AG04450 (cell line): Measurements from ENCODE around the gene TM4SF4. TPM values are rescaled to one million over a fixed set of nuclear protein-coding genes. Genes with fewer than 3 reads are reported as not detected.

Experiments
- CTCF ChIA-PET: fragments of 300-600, 350-600 bp; formaldehyde crosslinking; extraction: SDS; loops from one replicate; lab custom pipeline; 2022; ENCODE audit warnings: antibody characterized with exemption, inconsistent platforms; lab: Charles Lee
- POLR2A ChIA-PET: fragments of 350-600 bp; formaldehyde crosslinking; extraction: SDS; loops from one replicate; lab custom pipeline; 2021; ENCODE audit warnings: antibody characterized with exemption, inconsistent platforms; lab: Yijun Ruan, JAX
- DNase-seq: peaks from one replicate; pipeline ENCODE4 v3.0.0-alpha.2; 2011; ENCODE audit warnings: low read depth, low spot score
- H3K27ac ChIP-seq: one replicate; pipeline ENCODE4 v1.5.1; 2012; ENCODE audit warnings: low read depth, low read length, control low read depth
- H3K27me3 ChIP-seq: one replicate; pipeline ENCODE4 v1.6.0; 2012; ENCODE audit warnings: low read length; ENCODE audit not compliant: control insufficient read depth, insufficient read depth
- H3K4me3 ChIP-seq: 2 replicates; pipeline ENCODE4 v1.5.1; 2011; ENCODE audit warnings: mild to moderate bottlenecking, low read depth, low read length, control low read depth
- H3K9me3 ChIP-seq: 2 replicates; pipeline ENCODE4 v1.5.1; 2012; ENCODE audit warnings: low read length; ENCODE audit not compliant: control insufficient read depth, insufficient read depth
- polyA plus RNA-seq: library from polyadenylated mRNA; depleted of rRNA; stranded (reverse); fragments of >200 nt; gene quantifications from 2 replicates; pipeline ENCODE4 v1.2.3, GENCODE V29; 2011
- TF ChIP-seq, protein P1 (sequence below): IDR thresholded peaks from 2 replicates; pipeline ENCODE4 v1.5.1; 2011; ENCODE audit warnings: low read depth, low read length, control low read depth, inconsistent platforms

The TM4SF4 gene
- polyA plus RNA-seq, 1 experiment = 0.32 TPM

DNA sequence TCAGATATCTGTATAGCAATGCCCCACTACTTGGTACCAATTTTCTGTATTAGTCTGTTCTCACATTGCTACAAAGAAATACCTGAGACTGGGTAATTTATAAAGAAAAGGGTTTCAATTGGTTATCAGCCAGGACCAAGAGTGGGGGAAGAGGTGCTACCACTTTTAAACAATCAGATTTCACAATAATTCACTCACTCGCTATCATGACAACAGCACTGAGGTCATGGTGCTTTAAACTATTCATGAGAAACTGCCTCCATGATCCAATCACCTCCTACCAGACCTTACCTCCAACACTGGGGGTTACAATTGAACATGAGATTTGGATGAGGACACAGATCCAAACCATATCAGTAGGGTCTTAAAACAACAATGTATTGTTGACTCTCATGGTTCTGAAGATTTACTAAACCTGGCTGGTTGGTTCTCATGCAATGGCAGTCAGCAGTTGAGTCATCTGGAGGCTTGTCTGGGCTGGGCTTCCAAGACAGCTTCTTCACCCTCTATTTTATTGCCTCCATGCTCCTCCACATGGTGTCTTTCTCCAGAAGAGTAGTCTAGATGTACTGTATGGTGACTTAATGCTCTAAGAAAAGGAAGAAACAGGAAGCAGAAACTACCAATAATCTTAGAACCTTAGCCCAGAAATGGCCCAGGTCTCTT lies 21.2 kb upstream of the TM4SF4 start:
- no peak for DNase-seq
- POLR2A ChIA-PET = no interaction called here

DNA sequence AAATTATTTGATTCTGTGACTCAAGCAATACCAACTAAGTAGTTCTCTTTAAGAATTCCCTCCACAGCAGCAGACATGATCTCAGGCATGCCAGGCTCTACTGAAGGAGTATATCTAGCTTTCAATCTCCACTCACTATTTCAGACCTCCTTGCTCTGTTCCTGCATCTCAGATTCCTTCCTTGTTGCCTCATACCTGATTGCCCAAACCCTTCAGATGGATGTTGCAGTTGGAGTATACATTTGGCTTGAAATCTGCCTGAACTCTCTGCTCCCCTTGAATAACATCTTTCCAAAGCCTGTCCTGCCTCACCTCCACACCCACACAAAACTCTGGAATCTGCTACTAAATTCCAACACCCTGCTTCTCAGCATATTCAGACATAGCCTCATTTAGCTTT lies 19.8 kb upstream of the TM4SF4 start:
- ChIA-PET POLR2A (interaction anchor here (0.9 to 1.5 kb wide), 3 partner anchors 12 to 463 kb away, joined by 3 to 5 read pairs (median 3); no protein-coding TSS in a partner anchor), CTCF (interaction anchor here (0.6 to 0.9 kb wide), 2 partner anchors 25 to 499 kb away, joined by 7 to 11 read pairs; no protein-coding TSS in a partner anchor)
- Histone ChIP-seq H3K27me3 (no peaks in the 10 kb centered on the region), H3K27ac (no peak overlapping the region), H3K9me3 (peaks cover 8% of the 10 kb centered on the region), H3K4me3 (no peak overlapping the region)
- peak; percentile 60 for DNase-seq
- TF ChIP-seq, protein P1, sequence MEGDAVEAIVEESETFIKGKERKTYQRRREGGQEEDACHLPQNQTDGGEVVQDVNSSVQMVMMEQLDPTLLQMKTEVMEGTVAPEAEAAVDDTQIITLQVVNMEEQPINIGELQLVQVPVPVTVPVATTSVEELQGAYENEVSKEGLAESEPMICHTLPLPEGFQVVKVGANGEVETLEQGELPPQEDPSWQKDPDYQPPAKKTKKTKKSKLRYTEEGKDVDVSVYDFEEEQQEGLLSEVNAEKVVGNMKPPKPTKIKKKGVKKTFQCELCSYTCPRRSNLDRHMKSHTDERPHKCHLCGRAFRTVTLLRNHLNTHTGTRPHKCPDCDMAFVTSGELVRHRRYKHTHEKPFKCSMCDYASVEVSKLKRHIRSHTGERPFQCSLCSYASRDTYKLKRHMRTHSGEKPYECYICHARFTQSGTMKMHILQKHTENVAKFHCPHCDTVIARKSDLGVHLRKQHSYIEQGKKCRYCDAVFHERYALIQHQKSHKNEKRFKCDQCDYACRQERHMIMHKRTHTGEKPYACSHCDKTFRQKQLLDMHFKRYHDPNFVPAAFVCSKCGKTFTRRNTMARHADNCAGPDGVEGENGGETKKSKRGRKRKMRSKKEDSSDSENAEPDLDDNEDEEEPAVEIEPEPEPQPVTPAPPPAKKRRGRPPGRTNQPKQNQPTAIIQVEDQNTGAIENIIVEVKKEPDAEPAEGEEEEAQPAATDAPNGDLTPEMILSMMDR = no peak

More for the DNA sequence above, 21.2 kb upstream of the TM4SF4 start:
- CTCF ChIA-PET = no interaction called here
- no peak overlapping the region for H3K27ac ChIP-seq
- H3K9me3 ChIP-seq = peaks cover 8% of the 10 kb centered on the region
- H3K27me3 ChIP-seq = no peaks in the 10 kb centered on the region
- H3K4me3 ChIP-seq = no peak overlapping the region
- TF ChIP-seq, protein P1 = no peak

DNA sequence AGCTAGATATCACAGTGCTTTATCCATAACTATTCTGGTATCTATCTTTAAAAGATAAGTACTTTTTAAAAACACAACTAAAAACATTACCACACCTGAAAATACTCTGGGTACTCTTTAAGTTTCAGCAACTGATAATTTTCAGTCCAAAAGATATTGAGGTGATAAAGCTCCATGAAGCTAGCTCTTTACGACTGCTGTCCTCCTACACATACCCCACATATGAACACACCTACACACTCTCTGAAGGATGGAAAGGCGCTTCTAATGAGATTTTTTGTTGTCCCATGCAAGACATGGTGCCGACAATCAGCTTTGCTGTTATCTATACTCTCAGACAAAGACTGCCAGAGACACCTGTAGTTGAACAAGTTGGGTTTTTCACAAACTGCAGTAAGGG lies 19.1 kb upstream of the TM4SF4 start:
- H3K27ac ChIP-seq = no peak overlapping the region
- no peak overlapping the region for H3K4me3 ChIP-seq
- peaks cover 8% of the 10 kb centered on the region for H3K9me3 ChIP-seq
- TF ChIP-seq, protein P1 = no peak
- H3K27me3 ChIP-seq = no peaks in the 10 kb centered on the region
- POLR2A ChIA-PET = interaction anchor here (1.3 to 1.5 kb wide), 2 partner anchors 11 to 82 kb away, joined by 3 to 5 read pairs; no protein-coding TSS in a partner anchor
- CTCF ChIA-PET = interaction anchor here (0.6 kb wide), 1 partner anchor 500 kb away, joined by 11 read pairs; no protein-coding TSS in a partner anchor
- no peak for DNase-seq

DNA sequence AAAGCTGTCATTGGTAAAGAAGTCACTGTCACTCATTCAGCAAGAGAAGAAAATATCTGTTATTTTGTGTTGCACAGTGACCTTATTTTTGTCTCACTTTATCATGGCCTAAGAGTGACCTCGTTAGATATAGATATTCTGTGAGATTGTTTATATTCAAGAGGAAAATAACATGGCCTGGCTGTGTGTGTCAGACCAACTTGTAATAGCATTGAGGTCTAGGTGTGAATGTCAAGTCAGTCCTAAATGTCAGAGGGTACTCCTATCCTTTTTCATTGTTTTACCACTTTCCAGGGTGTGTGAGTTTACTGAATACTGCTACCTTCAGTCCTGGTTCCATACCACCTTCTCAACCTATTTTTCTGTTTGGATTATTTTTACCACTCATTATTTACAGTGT lies 18.5 kb upstream of the TM4SF4 start:
- peaks cover 8% of the 10 kb centered on the region for H3K9me3 ChIP-seq
- no peak overlapping the region for H3K4me3 ChIP-seq
- H3K27ac ChIP-seq = no peak overlapping the region
- ChIA-PET CTCF (interaction anchor here (0.6 kb wide), 1 partner anchor 351 kb away, joined by 3 read pairs; no protein-coding TSS in a partner anchor), POLR2A (no interaction called here)
- DNase-seq = no peak
- TF ChIP-seq, protein P1 = no peak
- H3K27me3 ChIP-seq = no peaks in the 10 kb centered on the region

DNA sequence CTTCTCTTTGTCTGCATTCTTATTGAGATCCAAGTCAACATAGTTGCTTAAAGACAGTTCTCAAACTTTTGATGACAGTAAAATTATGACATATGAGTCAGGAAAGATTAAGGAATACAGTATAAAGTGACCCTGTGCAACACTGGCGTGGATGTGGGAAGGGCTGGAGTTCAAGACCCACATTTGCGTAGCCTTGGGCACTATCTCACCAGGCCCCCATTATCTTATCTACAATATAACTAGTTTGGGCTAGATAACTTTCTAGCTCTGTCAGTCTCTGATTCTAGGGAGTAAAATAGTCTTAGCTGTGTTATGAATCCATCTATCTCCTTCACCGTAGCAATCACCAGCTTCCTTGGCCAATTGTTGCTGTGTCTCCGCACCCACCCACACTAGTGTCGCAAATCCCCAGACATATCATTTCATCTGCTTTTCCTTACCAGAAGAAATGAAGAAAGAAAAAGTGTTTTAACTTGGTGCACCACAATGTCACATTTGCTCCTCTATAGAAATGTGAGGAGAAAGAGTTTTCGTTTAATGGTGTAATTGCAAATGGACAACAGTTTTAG lies 14.9 kb upstream of the TM4SF4 start:
- Histone ChIP-seq H3K27me3 (no peaks in the 10 kb centered on the region), H3K9me3 (peaks cover 9% of the 10 kb centered on the region), H3K4me3 (no peak overlapping the region), H3K27ac (no peak overlapping the region)
- ChIA-PET POLR2A (no interaction called here), CTCF (interaction anchor here (1.1 kb wide), 1 partner anchor 20 kb away, joined by 3 read pairs; no protein-coding TSS in a partner anchor)
- no peak for DNase-seq
- TF ChIP-seq, protein P1 = no peak
